ENCODE measurements around the gene SNCAIP. TPM values are rescaled to one million over a fixed set of nuclear protein-coding genes. Genes with fewer than 3 reads are reported as not detected.

Gene SNCAIP
- total and polyA plus RNA-seq, 2 of the 4 experiments (the other 2 are of a cell fraction) = 15.3 to 19.0 TPM

- Histone ChIP-seq H3K23ac (ENCODE audit: low read depth, low read length) (no peak overlapping the region), H2AFZ (replicated peaks; ENCODE audit: low read length, poor library complexity) (no peak overlapping the region), H3K4ac (ENCODE audit: low read depth, low read length) (no peak overlapping the region), H2BK15ac (ENCODE audit: low read depth, low read length) (no peak overlapping the region), H3K4me1 (ENCODE audit: control insufficient read depth, insufficient read depth, low read length) (peaks cover 5% of the 10 kb centered on the region; the same call in 1 of the 2 replicates), H3K14ac (replicated peaks; ENCODE audit: low read depth, low read length) (no peak overlapping the region), H2BK5ac (ENCODE audit: low read depth, low read length, poor library complexity, severe bottlenecking) (no peak overlapping the region), H2AK5ac (ENCODE audit: low read depth, low read length) (no peak overlapping the region), H4K91ac (ENCODE audit: insufficient read depth, low read depth, low read length) (no peak overlapping the region), H3K9me1 (ENCODE audit: insufficient read depth, low read length) (no peaks in the 10 kb centered on the region), H3K27me3 (ENCODE audit: control insufficient read depth, insufficient read depth, low read length) (no peaks in the 10 kb centered on the region), H2AK9ac (replicated peaks; ENCODE audit: low read depth, low read length, poor library complexity) (no peak overlapping the region), H3K56ac (ENCODE audit: extremely low read depth, insufficient read depth, low read length) (no peak overlapping the region), H3K9ac (ENCODE audit: low read depth, low read length) (no peak overlapping the region), H2BK120ac (ENCODE audit: low read depth, low read length) (no peak overlapping the region), H4K8ac (ENCODE audit: low read depth in 2 of 2, low read length in 2 of 2) (no peak overlapping the region), H3K27ac (ENCODE audit: insufficient read depth, low read length) (no peak overlapping the region), H3K36me3 (ENCODE audit: control insufficient read depth, insufficient read depth, low read length) (no peaks in the 10 kb centered on the region), H4K5ac (ENCODE audit: low read depth, low read length) (no peak overlapping the region; the same call in 1 of the 2 replicates), H2BK20ac (ENCODE audit: low read depth, low read length) (no peak overlapping the region), H4K20me1 (ENCODE audit: insufficient read depth, low read length) (no peaks in the 10 kb centered on the region), H3K79me1 (ENCODE audit: low read depth in 1 of 2, low read length in 2 of 2) (peaks cover 0 to 5% of the 10 kb centered on the region in 2 experiments; a peak in 1 of 4 replicates), H3K18ac (ENCODE audit: low read depth, low read length) (no peak overlapping the region), H3K4me3 (ENCODE audit: insufficient read depth, low read depth, low read length) (no peak overlapping the region), H3K4me2 (ENCODE audit: low read depth, low read length) (no peak overlapping the region), H3K9me3 (ENCODE audit: control insufficient read depth, insufficient read depth, low read length) (no peaks in the 10 kb centered on the region)
- in situ Hi-C loops (cut with MboI; ENCODE audit: low sequenced_read_pairs) (no loop called here), intact Hi-C loops (cut with micrococcal nuclease) (no loop called here), dilution Hi-C loops (cut with HindIII; ENCODE audit: low sequenced_read_pairs, unreplicated experiment) (no loop called here)
- WGBS, 2 experiments (ENCODE audit: extremely low coverage in 2 of 2, insufficient read length in 1 of 2) = no CpG with 5 or more reads among the region's 2 CpGs
- ATAC-seq (ENCODE audit: low read depth) (no peak), DNase-seq (no peak)
- BruUV-seq (replicated peaks) = no TSS peak
- CTCF ChIA-PET = interaction anchor here (0.6 to 0.7 kb wide), 2 partner anchors 74 to 86 kb away, joined by 5 read pairs; no protein-coding TSS in a partner anchor
- TF ChIP-seq SMC3 (IDR thresholded peaks at IDR 0.05; ENCODE audit: low read depth, low read length) = no peak
- no peak for TF ChIP-seq BHLHE40 (IDR thresholded peaks at IDR 0.05; ENCODE audit: low read depth, low read length)
- no peak for TF ChIP-seq ELK1 (IDR thresholded peaks at IDR 0.05; ENCODE audit: borderline replicate concordance, low read depth, low read length)
- TF ChIP-seq FOS (IDR thresholded peaks at IDR 0.05; ENCODE audit: low read depth, low read length) = no peak
- no peak for TF ChIP-seq RFX5 (IDR thresholded peaks at IDR 0.05; ENCODE audit: low read depth, low read length)
- TF ChIP-seq MAFK (IDR thresholded peaks at IDR 0.05; ENCODE audit: low read depth, low read length) = no peak
- TF ChIP-seq RAD21 (IDR thresholded peaks at IDR 0.05; ENCODE audit: low read length) = no peak
- no peak for TF ChIP-seq MXI1 (IDR thresholded peaks at IDR 0.05; ENCODE audit: borderline replicate concordance, low read depth, low read length)
- TF ChIP-seq CTCF (conservative IDR thresholded peaks at IDR 0.05; ENCODE audit: low read depth, low read length) = no peak
- no peak for TF ChIP-seq RCOR1 (IDR thresholded peaks at IDR 0.05; ENCODE audit: insufficient replicate concordance, low read length)
- no peak for TF ChIP-seq POLR2A (IDR thresholded peaks at IDR 0.05; ENCODE audit: low read depth, low read length)
- TF ChIP-seq MAZ (IDR thresholded peaks at IDR 0.05; ENCODE audit: borderline replicate concordance, low read depth, low read length) = no peak
- TF ChIP-seq USF2 (IDR thresholded peaks at IDR 0.05; ENCODE audit: low read depth, low read length) = no peak
- POLR2A ChIA-PET (ENCODE audit: unreplicated experiment) = no interaction called here
These were observed 59.6 kb downstream of the SNCAIP start for GRCh38 chr5:122371511-122372151.

Data from IMR-90 (cell line).